Central memory CD4-positive, alpha-beta T cell (primary cell): ENCODE results near the gene RTF2.

Experiments
- DNase-seq: peaks from one replicate; pipeline ENCODE4 v3.0.0; 2022
- total RNA-seq, 3 experiments: gene quantifications; one replicate each; lab custom pipeline; 2026; lab: John Stamatoyannopoulos, UW

The RTF2 gene, protein sequence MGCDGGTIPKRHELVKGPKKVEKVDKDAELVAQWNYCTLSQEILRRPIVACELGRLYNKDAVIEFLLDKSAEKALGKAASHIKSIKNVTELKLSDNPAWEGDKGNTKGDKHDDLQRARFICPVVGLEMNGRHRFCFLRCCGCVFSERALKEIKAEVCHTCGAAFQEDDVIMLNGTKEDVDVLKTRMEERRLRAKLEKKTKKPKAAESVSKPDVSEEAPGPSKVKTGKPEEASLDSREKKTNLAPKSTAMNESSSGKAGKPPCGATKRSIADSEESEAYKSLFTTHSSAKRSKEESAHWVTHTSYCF
- total RNA-seq, result 41.9 to 75.6 (median 53.8) reads per million in 3 experiments

GRCh38 chr20:56468316-56469076 is at the start of gene RTF2:
Gene RTF2, plus strand, starts transcription at chr20:56468627. Its CDS starts 71 bp downstream, at chr20:56468698.
- peak; percentile 96 for DNase-seq

DNA sequence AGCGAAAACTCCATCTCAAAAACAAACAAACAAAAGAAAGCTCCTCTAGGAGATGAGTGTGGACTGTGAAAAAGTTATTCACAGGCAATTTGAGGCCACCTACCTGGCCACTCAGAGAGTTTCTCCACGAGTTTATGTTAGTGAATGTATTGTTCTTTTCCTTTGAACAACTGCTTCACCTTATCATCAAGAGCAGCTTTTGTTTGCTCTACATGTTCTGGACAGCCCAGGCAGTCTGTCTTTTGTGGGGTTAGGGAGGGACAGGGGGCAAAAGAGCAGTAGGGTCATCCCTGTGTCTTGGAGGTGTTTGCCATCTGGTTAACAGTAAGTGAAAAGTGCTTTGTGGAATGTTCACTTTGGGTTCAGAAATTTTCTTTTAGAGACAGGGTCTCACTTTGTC is 48.4 kb upstream of the RTF2 start:
- DNase-seq, result no peak

DNA sequence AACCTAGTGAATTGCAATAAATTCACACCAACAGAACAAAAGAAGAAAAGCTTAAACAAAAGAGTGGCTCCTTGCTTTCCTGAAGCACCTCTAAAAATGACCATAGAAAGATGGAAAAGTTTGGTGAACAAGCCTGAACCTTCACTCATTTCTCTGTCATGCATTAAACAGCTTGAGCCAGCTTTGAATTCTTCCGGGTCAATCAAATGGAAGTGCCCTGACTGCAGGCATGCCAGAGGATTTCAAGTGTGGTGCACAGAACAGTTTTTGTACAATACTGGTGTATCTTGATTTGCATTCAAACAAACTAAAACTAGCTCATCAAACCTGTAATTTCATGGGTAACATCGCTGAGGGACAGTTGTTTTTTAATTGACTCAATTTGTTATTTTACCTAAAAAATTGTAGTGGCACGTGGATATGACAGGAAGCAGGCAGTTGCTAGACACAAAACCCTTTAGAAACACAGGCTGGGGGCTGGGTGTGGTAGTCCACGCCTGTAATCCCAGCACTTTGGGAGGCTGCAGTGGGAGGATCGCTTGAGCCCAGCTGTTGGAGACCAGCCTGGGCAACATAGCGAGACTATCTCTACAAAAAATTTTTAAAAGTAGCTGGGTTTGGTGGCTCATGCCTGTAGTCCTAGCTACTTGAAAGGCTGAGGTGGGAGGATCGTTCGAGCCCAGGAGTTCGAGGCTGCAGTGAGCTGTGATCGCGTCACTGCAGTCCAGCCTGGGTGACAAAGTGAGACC is 47.3 kb upstream of the RTF2 start:
- no peak for DNase-seq

GRCh38 chr20:56422076-56422823 is 46.2 kb upstream of the RTF2 start:
- no peak for DNase-seq

GRCh38 chr20:56422824-56423189 is 45.6 kb upstream of the RTF2 start:
- DNase-seq, result no peak

- DNase-seq, result no peak
Observed at GRCh38 chr20:56423211-56423610, 45.2 kb upstream of the RTF2 start.

DNA sequence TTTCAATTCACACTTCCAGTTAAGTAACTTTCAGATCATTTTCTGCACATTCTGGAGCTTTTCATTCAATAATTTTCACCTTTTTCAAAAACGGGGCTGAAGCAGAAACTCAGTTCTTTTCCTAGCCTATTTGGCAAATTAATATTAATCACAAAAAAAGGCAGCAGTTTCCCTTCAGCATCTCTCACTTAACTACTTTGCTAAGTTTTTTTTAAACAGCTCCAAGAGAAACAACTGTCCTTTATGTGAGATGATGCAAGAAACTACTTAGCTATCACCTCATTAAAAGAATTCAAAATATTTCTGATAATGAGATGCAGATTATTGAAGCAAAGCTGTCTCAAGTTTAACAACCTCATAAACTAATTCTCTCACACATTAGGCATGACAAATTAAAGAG is 44.5 kb upstream of the RTF2 start:
- no peak for DNase-seq

GRCh38 chr20:56424931-56425330 is 43.5 kb upstream of the RTF2 start:
- no peak for DNase-seq

GRCh38 chr20:56426026-56426425 is 42.4 kb upstream of the RTF2 start:
- no peak for DNase-seq

GRCh38 chr20:56426926-56427325 is 41.5 kb upstream of the RTF2 start:
- no peak for DNase-seq

- DNase-seq, result no peak
Observed at GRCh38 chr20:56427797-56428196, 40.6 kb upstream of the RTF2 start.

GRCh38 chr20:56428410-56428809 is 40.0 kb upstream of the RTF2 start:
- DNase-seq, result no peak

GRCh38 chr20:56428881-56429280 is 39.5 kb upstream of the RTF2 start:
- DNase-seq, result no peak

GRCh38 chr20:56429502-56429901 is 38.9 kb upstream of the RTF2 start:
- no peak for DNase-seq

GRCh38 chr20:56429941-56430340 is 38.5 kb upstream of the RTF2 start:
- no peak for DNase-seq

DNA sequence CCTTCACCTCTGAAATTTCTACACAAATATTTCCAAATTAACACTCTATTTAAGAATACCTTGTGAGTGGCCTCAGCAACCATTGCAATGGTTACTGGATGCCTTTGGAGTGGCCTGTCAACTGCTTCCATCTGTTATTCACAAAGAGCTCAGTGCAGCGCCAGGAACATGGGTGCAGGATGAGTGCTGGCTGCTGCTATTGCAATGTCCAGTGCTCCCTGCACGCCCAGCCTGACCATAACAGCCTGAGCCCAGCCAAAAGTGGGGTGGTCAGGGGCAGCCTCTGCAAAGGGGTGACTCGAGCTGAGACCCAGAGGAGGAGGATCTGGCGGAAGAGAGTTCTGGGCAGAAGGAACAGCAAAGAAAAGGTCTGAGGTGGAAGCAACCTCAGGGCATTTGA is 38.0 kb upstream of the RTF2 start:
- DNase-seq, result no peak

DNA sequence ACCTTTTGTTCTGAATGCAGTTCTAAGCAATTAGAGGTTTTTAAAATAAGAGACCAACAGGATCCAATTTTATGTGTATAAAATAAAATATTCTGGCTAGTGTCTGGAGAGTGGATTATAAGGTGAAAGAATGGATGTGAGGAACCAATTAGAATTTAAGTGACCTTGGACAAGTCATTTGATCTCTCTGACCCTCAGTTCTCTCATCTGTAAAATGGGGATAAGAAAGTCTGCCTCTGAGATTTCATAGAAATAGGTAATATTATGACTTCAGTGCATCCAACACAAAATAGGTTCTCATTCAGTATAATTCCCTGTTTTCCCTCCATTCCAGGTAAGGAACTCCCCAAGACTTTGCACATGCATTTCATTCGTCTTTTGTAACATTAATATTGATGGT is 37.5 kb upstream of the RTF2 start:
- no peak for DNase-seq

DNA sequence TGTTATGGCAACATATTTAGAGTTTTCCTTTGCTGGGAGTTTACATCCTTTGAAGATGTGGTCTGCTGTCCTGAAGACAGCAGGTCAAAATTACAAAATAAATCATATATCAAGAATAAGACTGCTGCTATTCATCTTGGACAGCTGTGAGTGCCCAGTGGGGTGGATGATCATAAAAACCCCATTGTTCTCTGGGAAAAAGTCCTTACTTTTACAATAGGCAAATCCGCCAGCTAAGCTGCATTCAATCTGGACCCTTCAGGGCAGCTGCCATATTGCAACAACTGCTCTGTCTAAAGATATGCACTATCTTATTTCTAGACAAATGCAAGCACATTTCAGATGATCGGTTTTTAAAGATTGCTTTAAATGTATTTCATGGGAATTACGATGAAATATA is 37.0 kb upstream of the RTF2 start:
- DNase-seq, result no peak

- DNase-seq, result no peak
Observed at GRCh38 chr20:56433221-56433879, 35.1 kb upstream of the RTF2 start.

DNA sequence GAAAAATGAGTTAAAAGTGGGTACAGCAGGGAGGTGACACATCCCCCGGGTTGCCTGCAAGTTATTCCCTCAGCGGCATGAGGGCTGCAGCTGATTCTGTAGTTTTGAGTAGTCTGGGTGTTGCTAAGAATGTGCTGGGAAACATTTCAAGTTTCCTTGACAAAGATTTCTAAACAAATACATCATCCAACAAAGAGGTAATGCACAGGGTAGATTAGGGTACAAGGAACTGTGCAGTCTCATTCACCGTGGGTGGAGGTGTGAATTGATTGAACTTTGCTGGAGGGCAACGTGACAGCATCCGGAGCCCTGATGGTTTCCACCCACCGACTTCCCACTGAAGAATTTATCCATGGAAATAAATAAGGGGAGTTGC is 34.6 kb upstream of the RTF2 start:
- DNase-seq, result no peak

DNA sequence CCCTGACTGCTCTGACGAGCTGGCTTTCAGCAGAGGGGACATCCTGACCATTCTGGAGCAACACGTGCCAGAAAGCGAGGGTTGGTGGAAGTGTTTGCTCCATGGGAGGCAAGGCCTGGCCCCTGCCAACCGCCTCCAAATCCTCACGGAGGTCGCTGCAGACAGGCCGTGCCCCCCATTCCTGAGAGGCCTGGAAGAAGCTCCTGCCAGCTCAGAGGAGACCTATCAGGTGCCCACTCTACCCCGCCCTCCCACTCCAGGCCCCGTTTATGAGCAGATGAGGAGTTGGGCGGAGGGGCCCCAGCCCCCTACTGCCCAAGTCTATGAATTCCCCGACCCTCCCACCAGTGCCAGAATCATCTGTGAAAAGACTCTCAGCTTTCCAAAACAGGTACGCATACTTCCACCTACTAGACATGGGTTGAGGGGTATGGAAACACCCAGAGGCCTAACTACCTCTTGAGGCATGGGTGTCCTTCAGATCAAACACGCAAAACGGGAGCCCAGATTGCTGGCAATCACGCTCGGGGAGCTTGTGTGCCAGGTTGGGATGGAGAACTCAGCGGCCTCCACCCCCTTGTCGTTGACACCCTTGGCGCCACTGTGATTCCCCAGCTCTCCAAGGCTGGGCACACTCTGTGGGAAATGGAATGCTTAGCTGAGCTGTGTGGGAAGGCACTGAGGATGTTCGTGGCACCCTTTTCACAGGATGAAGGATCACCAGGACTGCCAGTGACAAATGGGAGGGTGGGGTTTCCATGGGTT is 31.0 kb upstream of the RTF2 start:
- no peak for DNase-seq

DNA sequence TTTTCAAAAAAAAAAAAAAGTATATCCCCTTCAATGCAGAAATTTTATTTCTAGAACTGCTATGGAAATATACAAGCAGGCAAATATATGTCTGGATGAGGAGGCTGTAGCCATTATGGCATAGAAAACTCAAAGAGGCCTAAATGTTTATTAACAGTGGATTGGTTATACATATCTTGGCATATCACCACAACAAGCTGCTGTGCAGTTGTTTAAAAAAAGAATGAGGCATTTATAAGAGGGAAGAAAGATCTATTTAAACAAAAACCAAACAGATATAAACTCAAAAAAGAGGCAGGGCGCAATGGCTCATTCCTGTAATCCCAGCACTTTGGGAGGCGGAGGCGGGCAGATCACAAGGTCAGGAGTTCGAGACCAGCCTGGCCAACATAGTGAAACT is 30.1 kb upstream of the RTF2 start:
- DNase-seq, result no peak
